ENCODE data around the gene ULK3.

Gene ULK3

GRCh38 chr15:74838746-74839525 lies 4.0 kb downstream of the ULK3 start:
- no peak for DNase-seq

DNA sequence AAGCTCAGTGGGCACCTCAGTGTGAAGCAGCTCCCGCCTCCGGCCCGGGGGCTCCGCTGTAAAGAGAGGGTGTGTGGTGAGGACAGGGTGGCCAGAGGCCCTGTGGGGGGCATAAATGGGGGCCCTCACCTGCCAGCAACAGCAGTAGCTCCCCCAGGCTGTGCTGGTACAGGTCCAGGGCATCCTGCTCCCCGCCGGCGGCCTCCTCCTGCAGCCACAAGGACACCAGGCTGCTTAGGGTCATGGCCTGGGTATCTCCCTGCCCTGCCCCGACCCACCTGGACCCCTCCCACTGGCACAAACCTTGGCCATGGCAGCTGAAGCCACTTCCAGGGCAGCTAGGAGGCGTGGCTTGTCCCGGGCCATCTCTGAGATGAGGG lies 4.8 kb downstream of the ULK3 start:
- no peak for DNase-seq

- no peak for DNase-seq
These were observed 5.3 kb downstream of the ULK3 start for GRCh38 chr15:74837482-74838136.

DNA sequence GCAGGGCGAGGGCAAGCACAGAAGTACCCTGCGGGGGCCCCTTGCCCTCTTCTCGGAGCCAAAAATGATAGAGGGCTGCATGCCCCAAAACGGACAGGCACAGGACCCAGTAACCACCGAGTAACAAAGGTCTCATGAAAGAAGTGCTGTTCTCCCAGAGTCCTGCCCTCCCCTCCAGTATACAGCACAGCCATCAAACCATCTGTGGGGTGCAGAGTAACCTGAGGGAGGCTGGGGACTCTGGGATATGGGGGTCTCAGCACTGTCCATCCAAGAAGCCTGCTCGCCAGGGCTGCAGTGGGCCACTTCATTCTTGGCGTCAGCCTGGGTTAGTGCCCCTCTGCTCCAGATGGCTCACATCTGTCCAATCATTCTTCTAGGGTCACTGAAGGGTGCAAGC lies 6.1 kb downstream of the ULK3 start:
- DNase-seq = no peak

GRCh38 chr15:74835312-74835823 lies 7.6 kb downstream of the ULK3 start:
- DNase-seq = peak; percentile 49

GRCh38 chr15:74833376-74834107 lies 9.4 kb downstream of the ULK3 start:
- no peak for DNase-seq

- no peak for DNase-seq
These were observed 10.1 kb downstream of the ULK3 start for GRCh38 chr15:74832826-74833225.

DNA sequence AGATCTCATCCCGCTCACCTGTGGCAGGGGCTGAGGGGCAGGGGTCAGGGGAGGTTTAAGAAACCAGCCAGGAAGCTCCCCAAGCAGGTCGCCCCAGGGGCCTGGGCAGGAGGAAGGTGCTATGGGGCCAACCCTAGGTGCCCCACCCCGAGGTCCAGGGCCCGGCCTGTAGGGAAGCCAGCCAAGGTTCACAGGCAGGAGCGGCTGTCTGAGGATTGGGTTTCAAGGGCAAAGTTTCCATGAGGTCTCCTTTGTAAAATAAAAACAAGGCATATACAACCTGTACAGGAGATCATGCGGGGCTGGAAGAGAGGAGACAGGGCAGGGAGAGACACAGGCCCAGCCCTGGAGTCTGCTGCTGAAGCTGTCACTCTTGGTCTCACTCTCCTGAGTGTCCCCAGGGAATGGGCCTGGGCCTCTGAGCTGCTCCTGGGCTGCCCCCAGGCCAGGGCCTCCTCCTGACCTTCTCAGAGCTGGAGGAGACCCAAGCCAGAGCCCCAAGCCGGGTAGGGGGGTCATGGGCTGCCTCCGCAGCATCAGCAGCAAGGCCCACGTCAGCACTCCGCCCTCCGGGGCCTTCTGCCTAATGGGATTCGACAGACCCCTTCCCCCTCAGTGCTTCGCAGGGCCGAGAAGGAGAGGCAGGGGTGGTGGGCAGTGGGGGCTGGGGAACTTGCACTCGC lies 11.0 kb downstream of the ULK3 start:
- DNase-seq = no peak

- DNase-seq = no peak
These were observed 12.1 kb downstream of the ULK3 start for GRCh38 chr15:74830868-74831267.

- DNase-seq = no peak
These were observed 13.0 kb downstream of the ULK3 start for GRCh38 chr15:74829991-74830390.

- no peak for DNase-seq
These were observed 13.5 kb downstream of the ULK3 start for GRCh38 chr15:74829486-74829885.

- no peak for DNase-seq
These were observed 14.1 kb downstream of the ULK3 start for GRCh38 chr15:74828835-74829234.

- no peak for DNase-seq
These were observed 15.3 kb downstream of the ULK3 start for GRCh38 chr15:74827614-74828013.

- no peak for DNase-seq
These were observed 16.0 kb downstream of the ULK3 start for GRCh38 chr15:74826921-74827320.

GRCh38 chr15:74826364-74826819 lies 16.6 kb downstream of the ULK3 start, which contains the start of gene CPLX3:
CPLX3 (plus strand) TSS chr15:74826627; CDS start chr15:74826704, 77 bp downstream.
- peak; percentile 42 for DNase-seq

- no peak for DNase-seq
These were observed 17.1 kb downstream of the ULK3 start for GRCh38 chr15:74825866-74826265.

- no peak for DNase-seq
These were observed 18.0 kb downstream of the ULK3 start for GRCh38 chr15:74824976-74825375.

DNA sequence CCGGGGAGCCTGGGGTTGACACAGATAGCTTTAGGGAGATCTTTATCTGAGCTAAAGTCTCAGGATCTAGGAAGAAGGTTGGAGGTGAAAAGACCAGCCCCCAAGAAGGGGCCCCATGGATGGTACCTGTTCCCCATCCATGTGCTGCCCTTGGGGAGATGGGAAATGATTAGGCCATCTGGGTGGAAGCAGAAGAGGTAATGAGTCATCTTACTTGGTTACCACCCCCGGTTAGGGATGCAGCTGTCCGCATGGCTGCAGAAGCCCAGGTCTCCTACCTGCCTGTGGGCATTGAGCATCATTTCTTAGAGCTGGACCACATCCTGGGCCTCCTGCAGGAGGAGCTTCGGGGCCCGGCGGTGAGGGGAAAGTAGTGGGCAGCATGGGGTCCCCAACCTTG lies 19.6 kb downstream of the ULK3 start:
- no peak for DNase-seq

DNA sequence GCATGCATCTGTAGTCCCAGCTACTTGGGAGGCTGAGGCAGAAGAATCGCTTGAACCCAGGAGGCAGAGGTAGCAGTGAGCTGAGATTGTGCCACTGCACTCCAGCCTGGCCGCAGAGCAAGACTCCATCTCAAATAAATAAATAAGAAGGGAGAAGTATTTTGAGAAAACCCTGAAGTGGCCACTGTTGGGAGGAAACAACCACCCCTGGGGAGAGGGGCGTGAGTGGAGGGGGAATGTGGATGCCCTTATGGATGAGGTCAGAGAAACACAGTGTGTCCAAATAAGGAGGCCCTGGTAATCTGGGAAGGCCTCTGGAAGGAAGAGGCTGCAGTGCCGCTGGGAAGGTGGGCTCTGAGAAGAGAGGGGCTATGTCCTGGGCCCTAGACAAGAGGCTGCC lies 20.7 kb downstream of the ULK3 start:
- DNase-seq = no peak

GRCh38 chr15:74821790-74822158 lies 21.2 kb downstream of the ULK3 start:
- no peak for DNase-seq

- no peak for DNase-seq
These were observed 21.7 kb downstream of the ULK3 start for GRCh38 chr15:74821091-74821789.

- no peak for DNase-seq
These were observed 22.9 kb downstream of the ULK3 start for GRCh38 chr15:74820056-74820455.

All from activated CD8-positive, alpha-beta memory T cell treated with anti-CD3 and anti-CD28 coated beads, Interleukin-2, amount 50 U/mL, for 4 hours (primary cell).